Stimulated activated CD8-positive, alpha-beta memory T cell treated with anti-CD3 and anti-CD28 coated beads, Interleukin-7, amount 100 ng/mL, for 4 hours (primary cell): Measurements from ENCODE around the gene MICALL1.
"Not testable (repeated sequence)": the region's sequence is repeated elsewhere in the genome, so short reads cannot be mapped to it uniquely, and the experiment has no call there.

ENCODE experiments used
- DNase-seq, 2 donors: peaks; one replicate each; pipeline ENCODE4 v3.0.0-alpha.2; 2020; ENCODE audit warnings: low read depth in 2 of 2

Gene MICALL1

DNA sequence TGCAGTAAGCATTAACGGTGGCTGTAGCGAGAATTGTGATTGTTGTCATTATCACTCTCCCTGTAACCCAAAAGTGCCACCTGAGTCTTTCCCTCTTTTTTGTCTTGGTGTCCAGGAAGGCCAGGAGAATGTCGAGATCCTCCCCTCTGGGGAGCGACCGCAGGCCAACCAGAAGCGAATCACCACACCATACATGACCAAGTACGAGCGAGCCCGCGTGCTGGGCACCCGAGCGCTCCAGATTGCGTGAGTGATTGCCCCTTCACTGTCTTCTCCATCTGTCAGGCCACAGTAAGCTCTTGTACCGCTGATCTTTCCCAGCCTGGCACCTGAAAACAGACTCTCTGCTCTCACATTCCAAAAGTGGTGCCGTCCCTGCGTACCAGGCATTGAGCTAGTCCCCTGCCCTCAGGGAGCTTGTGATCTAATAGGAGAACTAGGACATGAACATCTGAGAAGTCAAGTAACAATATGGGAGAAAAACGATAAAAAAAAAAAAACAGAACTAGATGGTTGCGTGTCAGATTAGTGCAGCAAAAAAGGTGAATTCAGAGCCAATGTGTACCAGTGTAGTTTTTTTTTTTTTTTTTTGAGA lies 53.2 kb downstream of the MICALL1 start:
- no peak for DNase-seq

DNA sequence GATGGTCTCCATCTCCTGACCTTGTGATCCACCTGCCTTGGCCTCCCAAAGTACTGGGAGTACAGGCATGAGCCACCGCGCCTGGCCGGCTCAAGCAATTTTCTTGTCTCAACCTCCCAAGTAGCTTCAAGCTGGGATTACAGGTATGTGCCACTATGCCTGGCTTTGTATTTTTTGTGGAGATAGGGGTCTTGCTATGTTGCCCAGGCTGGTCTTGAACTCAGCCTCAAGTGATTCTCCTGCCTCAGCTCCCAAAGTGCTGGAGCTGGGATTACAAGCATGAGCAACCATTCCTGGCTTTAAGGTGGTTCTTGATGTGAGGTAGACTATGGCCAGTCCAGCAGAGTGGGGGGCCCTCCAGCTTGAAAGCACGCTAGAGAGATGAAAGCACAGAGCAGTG lies 55.0 kb downstream of the MICALL1 start:
- no peak for DNase-seq

GRCh38 chr22:37965940-37966664 lies 60.0 kb downstream of the MICALL1 start:
- DNase-seq = no peak

DNA sequence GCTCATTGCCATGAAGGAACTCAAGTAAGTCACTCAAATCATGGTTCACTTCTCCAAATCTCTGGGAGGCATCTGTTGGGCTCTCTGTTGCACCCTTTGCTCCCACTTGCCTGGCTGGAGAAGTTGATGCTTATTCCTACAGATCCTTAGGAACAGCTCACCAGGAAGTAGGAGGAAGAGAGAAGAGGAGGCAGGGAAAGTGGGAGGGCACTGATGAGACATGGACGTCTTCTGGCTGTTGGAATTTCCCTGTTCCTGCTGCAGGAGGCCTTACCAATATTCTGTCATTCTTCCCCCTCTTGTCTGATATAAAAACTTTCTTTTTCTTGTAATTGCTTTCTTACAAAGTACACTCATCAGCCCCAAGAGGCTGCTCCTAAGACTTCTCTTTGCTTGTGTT lies 61.0 kb downstream of the MICALL1 start:
- DNase-seq = no peak

DNA sequence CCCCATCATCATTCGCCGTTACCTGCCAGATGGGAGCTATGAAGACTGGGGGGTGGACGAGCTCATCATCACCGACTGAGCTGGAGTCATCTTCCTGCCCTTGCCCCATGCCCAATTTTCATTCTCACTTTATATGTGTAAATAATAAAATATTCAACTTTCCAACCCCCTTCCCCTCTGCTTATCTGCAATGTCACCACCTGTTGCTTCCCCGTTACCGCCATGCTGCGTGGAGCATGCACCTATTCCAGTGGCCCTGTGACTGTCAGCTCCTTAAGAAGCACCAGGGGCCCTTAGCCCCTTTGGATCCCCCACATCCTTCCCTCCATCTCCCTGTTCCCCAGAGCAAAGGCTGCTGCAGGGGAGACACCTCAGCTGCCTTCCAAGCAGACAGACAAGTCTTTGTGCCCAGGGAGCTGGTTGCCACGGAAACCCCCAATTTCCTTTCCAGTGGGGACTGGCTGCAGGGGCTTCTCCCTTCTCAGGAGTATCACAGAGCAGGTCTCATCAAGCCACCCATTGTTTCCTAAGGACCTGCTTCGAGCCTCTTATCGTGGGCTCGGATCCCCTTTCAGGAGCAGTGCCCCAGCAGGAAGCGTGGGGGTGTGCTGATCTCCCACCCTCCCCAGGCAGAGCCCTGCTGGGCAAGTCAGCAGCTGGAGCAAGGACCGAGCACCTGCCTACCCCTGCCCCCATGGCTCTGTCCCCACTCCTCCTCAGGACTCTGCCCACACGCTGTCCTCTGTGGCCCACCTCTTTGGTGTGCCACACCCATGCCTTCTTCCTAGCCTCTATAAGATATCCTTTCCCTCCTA lies 61.7 kb downstream of the MICALL1 start:
- DNase-seq = no peak

- DNase-seq = no peak
These were observed 62.6 kb downstream of the MICALL1 start for GRCh38 chr22:37968452-37969251.

DNA sequence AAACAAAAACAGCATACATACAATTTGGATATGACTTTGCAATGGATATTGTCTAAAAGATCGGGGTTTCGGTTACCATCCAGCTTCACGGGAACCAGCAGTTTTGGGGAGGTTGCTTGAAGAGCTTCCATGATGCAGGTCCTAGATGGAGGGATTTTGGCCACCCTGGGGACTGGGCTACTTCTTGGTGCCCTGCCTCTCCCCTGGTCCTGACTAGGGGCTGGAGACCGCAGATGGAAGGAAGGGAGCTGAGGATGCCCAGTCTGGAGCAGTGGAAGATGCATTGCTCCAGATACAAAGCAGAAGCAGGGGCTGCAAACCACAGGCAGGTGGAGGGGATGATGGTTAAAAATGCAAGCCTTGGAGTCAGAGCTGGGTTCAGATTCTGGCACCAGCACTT lies 64.8 kb downstream of the MICALL1 start:
- DNase-seq = no peak

GRCh38 chr22:37971475-37972434 lies 65.7 kb downstream of the MICALL1 start:
- no peak for DNase-seq

- no peak for DNase-seq
These were observed 66.4 kb downstream of the MICALL1 start for GRCh38 chr22:37972527-37972926.

GRCh38 chr22:37973271-37974170 lies 67.4 kb downstream of the MICALL1 start:
- DNase-seq = no peak

- DNase-seq = no peak
These were observed 69.1 kb downstream of the MICALL1 start for GRCh38 chr22:37975153-37975552.

- DNase-seq = not testable (repeated sequence)
These were observed 69.9 kb downstream of the MICALL1 start for GRCh38 chr22:37976022-37976421.

DNA sequence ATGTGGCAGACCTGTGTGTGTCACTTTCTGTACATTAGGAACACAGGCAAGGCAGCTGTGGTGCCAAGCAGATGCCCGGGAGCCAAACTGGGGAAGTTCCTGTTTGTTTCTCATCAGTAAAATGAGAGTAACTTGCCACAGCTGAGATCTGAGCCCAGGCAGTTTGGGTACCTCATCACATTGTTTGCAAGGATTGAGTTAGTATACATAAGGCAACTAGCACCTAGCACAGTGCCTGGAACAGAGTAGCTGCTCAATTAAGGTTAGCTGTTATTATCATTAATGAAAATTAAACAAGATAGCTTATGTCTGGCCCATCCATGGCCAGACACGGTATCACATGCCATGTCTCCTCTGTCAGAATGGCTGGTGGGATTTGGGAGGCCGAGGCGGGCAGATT lies 70.5 kb downstream of the MICALL1 start:
- DNase-seq = no peak

DNA sequence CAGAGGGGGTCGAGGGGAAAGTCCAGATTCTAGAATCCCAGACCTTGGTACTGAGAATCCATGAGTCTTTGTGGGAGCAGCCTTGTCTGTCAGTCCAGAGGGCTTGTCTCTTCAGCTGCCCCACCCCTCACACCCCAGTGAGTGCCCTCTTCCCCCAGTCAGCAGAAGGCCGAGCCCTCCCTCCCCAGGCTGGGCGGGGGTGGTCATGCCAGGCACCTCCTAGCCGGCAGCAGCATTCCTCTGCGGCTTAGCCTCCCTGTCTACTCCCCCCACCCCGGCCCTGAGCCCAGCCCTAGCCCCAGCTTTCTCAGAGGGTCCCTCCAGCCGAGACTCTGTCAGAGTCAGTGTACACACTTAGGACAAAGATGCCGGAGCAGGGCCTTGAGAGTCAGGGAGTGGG lies 73.7 kb downstream of the MICALL1 start:
- no peak for DNase-seq

- no peak for DNase-seq
These were observed 75.3 kb downstream of the MICALL1 start for GRCh38 chr22:37981282-37982011.

GRCh38 chr22:37982151-37982785 lies 76.2 kb downstream of the MICALL1 start:
- no peak for DNase-seq

DNA sequence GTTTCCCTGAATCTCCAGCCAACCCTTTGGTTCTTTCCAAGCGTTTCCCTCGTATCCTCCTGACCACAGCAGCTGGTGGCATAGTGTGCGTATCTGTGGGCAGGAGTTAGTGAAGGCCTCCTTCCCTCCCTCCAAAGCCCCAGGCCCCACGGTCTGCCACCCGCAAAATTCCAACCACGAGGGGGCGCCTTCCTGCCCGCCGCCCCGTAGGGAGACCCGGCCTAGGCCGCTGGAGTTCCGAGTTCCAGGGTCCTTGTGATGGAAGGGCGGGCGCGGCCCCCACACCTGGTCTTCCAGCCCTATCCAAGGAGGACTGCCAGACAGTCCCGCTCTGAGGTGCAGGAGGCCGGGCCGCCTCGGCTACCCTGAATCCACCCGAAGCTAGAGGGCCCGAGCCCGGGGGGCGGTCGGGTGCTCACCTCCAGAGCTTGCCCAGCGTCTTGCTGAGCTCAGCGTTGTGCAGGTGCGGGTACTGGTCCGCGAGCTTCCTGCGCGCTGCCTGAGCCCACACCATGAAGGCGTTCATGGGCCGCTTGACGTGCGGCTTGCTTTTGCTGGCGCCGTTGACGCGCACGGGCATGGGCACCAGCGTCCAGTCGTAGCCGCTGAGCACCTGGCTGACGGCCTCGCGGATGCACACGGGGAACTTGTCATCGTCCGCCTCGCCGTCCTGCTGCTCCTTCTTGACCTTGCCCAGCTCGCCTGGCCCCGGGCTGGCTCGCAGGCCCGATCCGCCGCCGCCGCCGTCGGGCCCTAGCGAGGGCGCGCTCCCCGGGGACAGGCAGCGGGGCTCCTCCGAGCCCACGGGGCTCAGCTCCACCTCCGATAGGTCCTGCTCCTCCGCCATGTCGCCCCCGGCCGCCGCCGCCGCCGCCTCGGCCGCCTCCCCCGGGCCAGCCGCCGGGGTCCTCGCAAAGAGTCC lies 77.1 kb downstream of the MICALL1 start:
- no peak for DNase-seq
